HepG2 (cell line): Measurements from ENCODE around the gene NEK6. TPM values are rescaled to one million over a fixed set of nuclear protein-coding genes. Genes with fewer than 3 reads are reported as not detected.

Experiments
- CHD4 ChIP-seq: fragments of 200-600 bp; sonication (generic); IDR thresholded peaks from 2 replicates; pipeline ENCODE4 v1.7.0; 2017; ENCODE audit warnings: mild to moderate bottlenecking, low read length, borderline replicate concordance
- JUND ChIP-seq: sonication (generic); formaldehyde crosslinking; IDR thresholded peaks from 2 replicates; pipeline ENCODE4 v1.8.0; 2022; ENCODE audit warnings: mild to moderate bottlenecking, missing genetic modification reagents
- KLF11 ChIP-seq: IDR thresholded peaks from 2 replicates; pipeline ENCODE4 v1.6.1; 2016; ENCODE audit warnings: missing compliant biosample characterization
- PHF5A ChIP-seq: IDR thresholded peaks from one replicate; pipeline ENCODE4 v1.6.1; 2018; ENCODE audit warnings: low read depth, missing genetic modification reagents; ENCODE audit not compliant: unreplicated experiment
- POLR2AphosphoS2 ChIP-seq: IDR thresholded peaks from 2 replicates; pipeline ENCODE4 v1.6.1; 2011; ENCODE audit warnings: low read depth, low read length, improper control_type of control experiment
- TGIF2 ChIP-seq: IDR thresholded peaks from 2 replicates; pipeline ENCODE4 v1.6.1; 2016; ENCODE audit warnings: control low read depth, missing compliant biosample characterization
- THAP9 ChIP-seq: sonication (generic); formaldehyde crosslinking; IDR thresholded peaks from 2 replicates; pipeline ENCODE4; 2020; ENCODE audit warnings: missing genetic modification reagents, mild to moderate bottlenecking, borderline replicate concordance
- YEATS4 ChIP-seq: sonication (generic); formaldehyde crosslinking; IDR thresholded peaks from 2 replicates; pipeline ENCODE4 v1.4.0; 2020; ENCODE audit warnings: missing genetic modification reagents, borderline replicate concordance
- ZBTB33 ChIP-seq: sonication (generic); formaldehyde crosslinking; IDR thresholded peaks from 2 replicates; pipeline ENCODE4 v1.4.0; 2020; ENCODE audit warnings: missing genetic modification reagents
- ZNF124 ChIP-seq: sonication (generic); formaldehyde crosslinking; IDR thresholded peaks from 2 replicates; pipeline ENCODE4 v1.4.0; 2020; ENCODE audit warnings: missing genetic modification reagents
- ZNF235 ChIP-seq: sonication (generic); formaldehyde crosslinking; IDR thresholded peaks from 2 replicates; pipeline ENCODE4 v1.8.1; 2023; ENCODE audit warnings: mild to moderate bottlenecking, missing genetic modification reagents, borderline replicate concordance
- ZNF558 ChIP-seq: sonication (generic); formaldehyde crosslinking; IDR thresholded peaks from 2 replicates; pipeline ENCODE4 v1.9.0; 2022; ENCODE audit warnings: mild to moderate bottlenecking, missing genetic modification reagents, borderline replicate concordance
- polyA plus RNA-seq, 8 experiments: library from polyadenylated mRNA; depleted of rRNA in 3 of 8; stranded (reverse) in 7 of 8; unstranded in 1 of 8; fragments of >200 nt; fragmentation: Illumina TruSeq in 4 of 8; extraction: Trizol in 4 of 8; gene quantifications; 2 replicates each; pipeline versions ENCODE4 v1.2.1 to v1.2.3, GENCODE V29; 2011 to 2016; ENCODE audit warnings: low read depth in 4 of 8, missing spikeins in 1 of 8, mixed read lengths in 1 of 8; ENCODE audit not compliant: insufficient read depth in 1 of 8
- total RNA-seq, 5 experiments: library from RNA; depleted of rRNA; stranded (reverse); fragments of >200 nt; fragmentation: Illumina TruSeq; extraction: Trizol; gene quantifications; 2 replicates each; pipeline ENCODE4 v1.2.3, GENCODE V29; 2016; ENCODE audit warnings: low read depth in 1 of 5

Gene NEK6
- total and polyA plus RNA-seq, 2 of the 13 experiments (the other 11 are each of a cell fraction or from before 2014, with no cell fraction given): 30.4 to 119 TPM

- TF ChIP-seq TGIF2 (no peak), JUND (CRISPR knock-in tag) (no peak), THAP9 (CRISPR knock-in tag) (no peak), ZNF124 (CRISPR knock-in tag) (no peak), CHD4 (no peak), ZNF558 (CRISPR knock-in tag) (no peak), ZBTB33 (CRISPR knock-in tag) (no peak), YEATS4 (no peak), PHF5A (CRISPR knock-in tag) (no peak), KLF11 (no peak), POLR2AphosphoS2 (no peak), ZNF235 (no peak)
Measured at GRCh38 chr9:124394167-124394566, 136.4 kb downstream of the NEK6 start (continued).
